ENCODE measurements around the gene PTPRU. TPM values are rescaled to one million over a fixed set of nuclear protein-coding genes. Genes with fewer than 3 reads are reported as not detected.

The PTPRU gene
- total and polyA plus RNA-seq, 5 donors from 2014 or later: not detected

GRCh38 chr1:29330856-29331255 is 94.5 kb downstream of the PTPRU start:
- H3K4me3 ChIP-seq (ENCODE audit: low read depth, low read length): no peak overlapping the region
- no peak overlapping the region for H3K27ac Mint-ChIP-seq
- H3K36me3 ChIP-seq (ENCODE audit: control insufficient read depth, insufficient read depth, low read length): no peaks in the 10 kb centered on the region
- H3K9me3 Mint-ChIP-seq: peaks cover 0 to 3% (median 0%) of the 10 kb centered on the region in 7 donors
- no peak overlapping the region for H3K27ac ChIP-seq (ENCODE audit: insufficient read depth, low read length, poor library complexity, severe bottlenecking)
- no peaks in the 10 kb centered on the region for H3K27me3 ChIP-seq (ENCODE audit: control insufficient read depth, insufficient read depth, low read length)
- H3K9me3 ChIP-seq (ENCODE audit: control insufficient read depth in 2 of 2, low read length in 2 of 2): no peaks in the 10 kb centered on the region
- H3K4me3 Mint-ChIP-seq: no peak overlapping the region
- H3K4me1 ChIP-seq (ENCODE audit: control insufficient read depth, insufficient read depth, low read length, poor library complexity, severe bottlenecking): no peaks in the 10 kb centered on the region
- no peak for ATAC-seq (ENCODE audit: low read depth in 2 of 2)
- DNase-seq: no peak
- H3K27me3 Mint-ChIP-seq: peaks cover 4% of the 10 kb centered on the region
- no peaks in the 10 kb centered on the region for H3K4me1 Mint-ChIP-seq
- H3K36me3 Mint-ChIP-seq: no peaks in the 10 kb centered on the region

DNA sequence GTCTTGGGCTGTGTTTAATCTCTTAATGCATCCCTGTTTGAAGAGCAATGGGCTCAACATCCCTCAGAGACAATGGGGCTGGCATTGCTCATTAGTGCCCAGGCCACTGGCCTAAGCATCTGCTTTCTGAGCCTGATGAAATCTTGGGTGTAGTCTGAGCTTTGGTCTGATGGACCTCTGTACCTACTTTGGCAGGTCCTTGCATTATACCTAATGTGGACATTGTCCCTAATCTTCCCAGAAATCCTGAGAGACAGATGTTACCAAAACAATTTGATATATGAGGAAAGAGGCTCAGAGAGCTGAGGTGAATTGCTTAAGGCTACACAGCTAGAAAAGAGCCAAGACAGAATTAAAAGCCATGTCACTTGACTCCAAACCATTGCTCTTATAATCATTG is 95.0 kb downstream of the PTPRU start:
- Mint-ChIP-seq H3K9me3 (peaks cover 0 to 3% (median 0%) of the 10 kb centered on the region in 7 donors), H3K27ac (no peak overlapping the region), H3K4me3 (no peak overlapping the region), H3K4me1 (no peaks in the 10 kb centered on the region), H3K36me3 (no peaks in the 10 kb centered on the region), H3K27me3 (peaks cover 4% of the 10 kb centered on the region)
- no peaks in the 10 kb centered on the region for H3K4me1 ChIP-seq (ENCODE audit: control insufficient read depth, insufficient read depth, low read length, poor library complexity, severe bottlenecking)
- no peak for ATAC-seq (ENCODE audit: low read depth in 2 of 2)
- no peaks in the 10 kb centered on the region for H3K36me3 ChIP-seq (ENCODE audit: control insufficient read depth, insufficient read depth, low read length)
- H3K4me3 ChIP-seq (ENCODE audit: low read depth, low read length): no peak overlapping the region
- no peak overlapping the region for H3K27ac ChIP-seq (ENCODE audit: insufficient read depth, low read length, poor library complexity, severe bottlenecking)
- no peak for DNase-seq
- H3K9me3 ChIP-seq (ENCODE audit: control insufficient read depth in 2 of 2, low read length in 2 of 2): no peaks in the 10 kb centered on the region
- H3K27me3 ChIP-seq (ENCODE audit: control insufficient read depth, insufficient read depth, low read length): peaks cover 1% of the 10 kb centered on the region

GRCh38 chr1:29331729-29332128 is 95.4 kb downstream of the PTPRU start:
- Histone ChIP-seq H3K4me1 (ENCODE audit: control insufficient read depth, insufficient read depth, low read length, poor library complexity, severe bottlenecking) (no peaks in the 10 kb centered on the region), H3K36me3 (ENCODE audit: control insufficient read depth, insufficient read depth, low read length) (no peaks in the 10 kb centered on the region), H3K27ac (ENCODE audit: insufficient read depth, low read length, poor library complexity, severe bottlenecking) (no peak overlapping the region), H3K9me3 (ENCODE audit: control insufficient read depth in 2 of 2, low read length in 2 of 2) (no peaks in the 10 kb centered on the region), H3K27me3 (ENCODE audit: control insufficient read depth, insufficient read depth, low read length) (peaks cover 2% of the 10 kb centered on the region), H3K4me3 (ENCODE audit: low read depth, low read length) (no peak overlapping the region)
- Mint-ChIP-seq H3K27ac (no peak overlapping the region), H3K36me3 (no peaks in the 10 kb centered on the region), H3K27me3 (peaks cover 4% of the 10 kb centered on the region), H3K4me1 (no peaks in the 10 kb centered on the region), H3K9me3 (peaks cover 0 to 3% (median 0%) of the 10 kb centered on the region in 7 donors), H3K4me3 (no peak overlapping the region)
- no peak for ATAC-seq (ENCODE audit: low read depth in 2 of 2)
- no peak for DNase-seq

DNA sequence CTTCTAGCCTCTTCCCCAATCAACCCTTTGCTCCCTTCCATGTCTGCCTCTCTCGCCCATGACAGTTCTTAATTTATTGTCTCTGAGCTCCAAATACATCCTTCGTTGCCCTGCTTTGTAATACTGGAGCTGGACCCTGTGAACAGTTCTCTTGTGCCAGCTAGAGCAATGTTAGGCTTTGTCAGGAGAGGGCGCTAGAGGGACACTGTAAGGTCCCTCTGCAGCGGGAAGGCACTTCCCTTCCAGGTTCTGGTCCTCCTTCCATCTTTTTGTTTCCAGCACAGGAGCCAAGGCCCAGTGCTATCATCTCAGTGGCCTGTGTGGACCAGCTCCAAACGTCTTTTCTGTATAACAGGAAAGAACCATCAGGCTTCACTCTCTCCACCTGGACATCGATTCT is 95.9 kb downstream of the PTPRU start:
- Histone ChIP-seq H3K9me3 (ENCODE audit: control insufficient read depth in 2 of 2, low read length in 2 of 2) (no peaks in the 10 kb centered on the region), H3K4me3 (ENCODE audit: low read depth, low read length) (no peak overlapping the region), H3K4me1 (ENCODE audit: control insufficient read depth, insufficient read depth, low read length, poor library complexity, severe bottlenecking) (no peaks in the 10 kb centered on the region), H3K27ac (ENCODE audit: insufficient read depth, low read length, poor library complexity, severe bottlenecking) (no peak overlapping the region), H3K36me3 (ENCODE audit: control insufficient read depth, insufficient read depth, low read length) (no peaks in the 10 kb centered on the region), H3K27me3 (ENCODE audit: control insufficient read depth, insufficient read depth, low read length) (peaks cover 2% of the 10 kb centered on the region)
- ATAC-seq (ENCODE audit: low read depth in 2 of 2) (no peak), DNase-seq (peak in 1 of 3 donors; percentile 33)
- H3K27me3 Mint-ChIP-seq: peaks cover 4% of the 10 kb centered on the region
- H3K9me3 Mint-ChIP-seq: peaks cover 0 to 3% (median 0%) of the 10 kb centered on the region in 7 donors
- H3K4me3 Mint-ChIP-seq: no peak overlapping the region
- no peak overlapping the region for H3K27ac Mint-ChIP-seq
- no peaks in the 10 kb centered on the region for H3K36me3 Mint-ChIP-seq
- H3K4me1 Mint-ChIP-seq: no peaks in the 10 kb centered on the region

DNA sequence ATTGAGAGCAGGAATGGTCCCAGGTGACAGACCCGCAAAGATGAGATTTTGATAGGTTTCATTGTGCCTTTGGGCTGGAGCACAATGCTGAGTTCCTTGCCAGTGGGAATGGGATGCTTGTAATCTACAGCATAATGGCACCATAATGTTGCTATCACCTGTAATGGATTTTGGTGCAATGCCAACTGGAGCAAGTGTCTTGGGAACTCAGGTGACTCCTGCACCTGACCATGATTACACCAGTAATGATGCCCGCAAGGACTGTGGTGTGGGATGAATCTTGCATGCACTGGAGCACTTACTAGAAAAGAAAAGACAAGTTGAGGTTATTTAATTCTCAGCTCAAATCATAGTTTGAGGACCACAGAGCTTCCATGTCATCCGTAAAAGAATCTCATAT is 96.7 kb downstream of the PTPRU start:
- Mint-ChIP-seq H3K4me1 (no peaks in the 10 kb centered on the region), H3K27ac (no peak overlapping the region), H3K9me3 (peaks cover 0 to 3% (median 0%) of the 10 kb centered on the region in 7 donors), H3K36me3 (no peaks in the 10 kb centered on the region), H3K4me3 (no peak overlapping the region), H3K27me3 (no peaks in the 10 kb centered on the region)
- Histone ChIP-seq H3K27me3 (ENCODE audit: control insufficient read depth, insufficient read depth, low read length) (peaks cover 2% of the 10 kb centered on the region), H3K36me3 (ENCODE audit: control insufficient read depth, insufficient read depth, low read length) (no peaks in the 10 kb centered on the region), H3K4me3 (ENCODE audit: low read depth, low read length) (no peak overlapping the region), H3K9me3 (ENCODE audit: control insufficient read depth in 2 of 2, low read length in 2 of 2) (no peaks in the 10 kb centered on the region), H3K4me1 (ENCODE audit: control insufficient read depth, insufficient read depth, low read length, poor library complexity, severe bottlenecking) (no peaks in the 10 kb centered on the region), H3K27ac (ENCODE audit: insufficient read depth, low read length, poor library complexity, severe bottlenecking) (no peak overlapping the region)
- ATAC-seq (ENCODE audit: low read depth in 2 of 2) (no peak), DNase-seq (no peak)

DNA sequence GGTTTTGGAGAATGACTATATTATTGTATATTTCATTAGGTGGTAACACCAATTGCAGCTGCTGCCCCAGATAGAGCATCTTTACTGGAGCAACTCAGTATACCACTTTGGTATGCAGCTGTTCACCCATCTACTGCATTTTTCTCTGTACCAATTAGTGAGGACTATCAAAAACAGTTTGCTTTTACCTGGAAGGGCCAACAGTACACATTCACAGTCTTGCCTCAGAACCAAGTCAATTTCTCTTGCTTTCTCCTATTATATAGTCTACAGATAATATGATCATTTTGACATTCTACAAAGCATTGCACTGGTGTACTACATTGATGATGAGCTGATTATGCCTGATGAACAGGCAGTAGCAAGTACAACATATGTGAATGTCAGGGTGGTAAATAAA is 99.3 kb downstream of the PTPRU start:
- H3K27ac ChIP-seq (ENCODE audit: insufficient read depth, low read length, poor library complexity, severe bottlenecking): no peak overlapping the region
- Mint-ChIP-seq H3K4me1 (no peaks in the 10 kb centered on the region), H3K27me3 (peaks cover 4% of the 10 kb centered on the region), H3K36me3 (no peaks in the 10 kb centered on the region), H3K9me3 (peaks cover 0 to 3% (median 0%) of the 10 kb centered on the region in 7 donors), H3K27ac (no peak overlapping the region), H3K4me3 (no peak overlapping the region)
- peaks cover 2% of the 10 kb centered on the region for H3K27me3 ChIP-seq (ENCODE audit: control insufficient read depth, insufficient read depth, low read length)
- DNase-seq (no peak), ATAC-seq (ENCODE audit: low read depth in 2 of 2) (no peak)
- H3K4me1 ChIP-seq (ENCODE audit: control insufficient read depth, insufficient read depth, low read length, poor library complexity, severe bottlenecking): no peaks in the 10 kb centered on the region
- no peaks in the 10 kb centered on the region for H3K9me3 ChIP-seq (ENCODE audit: control insufficient read depth in 2 of 2, low read length in 2 of 2)
- H3K4me3 ChIP-seq (ENCODE audit: low read depth, low read length): no peak overlapping the region
- H3K36me3 ChIP-seq (ENCODE audit: control insufficient read depth, insufficient read depth, low read length): no peaks in the 10 kb centered on the region

GRCh38 chr1:29338908-29339575 is 102.7 kb downstream of the PTPRU start:
- ATAC-seq (ENCODE audit: low read depth in 2 of 2): no peak
- Mint-ChIP-seq H3K9me3 (peaks cover 0 to 4% (median 0%) of the 10 kb centered on the region in 7 donors), H3K36me3 (no peaks in the 10 kb centered on the region), H3K27me3 (peaks cover 18% of the 10 kb centered on the region), H3K4me3 (no peak overlapping the region), H3K27ac (no peak overlapping the region), H3K4me1 (no peaks in the 10 kb centered on the region)
- Histone ChIP-seq H3K27ac (ENCODE audit: insufficient read depth, low read length, poor library complexity, severe bottlenecking) (no peak overlapping the region), H3K36me3 (ENCODE audit: control insufficient read depth, insufficient read depth, low read length) (no peaks in the 10 kb centered on the region), H3K4me3 (ENCODE audit: low read depth, low read length) (no peak overlapping the region), H3K4me1 (ENCODE audit: control insufficient read depth, insufficient read depth, low read length, poor library complexity, severe bottlenecking) (no peaks in the 10 kb centered on the region), H3K27me3 (ENCODE audit: control insufficient read depth, insufficient read depth, low read length) (peaks cover 2% of the 10 kb centered on the region), H3K9me3 (ENCODE audit: control insufficient read depth in 2 of 2, low read length in 2 of 2) (no peaks in the 10 kb centered on the region)
- no peak for DNase-seq

DNA sequence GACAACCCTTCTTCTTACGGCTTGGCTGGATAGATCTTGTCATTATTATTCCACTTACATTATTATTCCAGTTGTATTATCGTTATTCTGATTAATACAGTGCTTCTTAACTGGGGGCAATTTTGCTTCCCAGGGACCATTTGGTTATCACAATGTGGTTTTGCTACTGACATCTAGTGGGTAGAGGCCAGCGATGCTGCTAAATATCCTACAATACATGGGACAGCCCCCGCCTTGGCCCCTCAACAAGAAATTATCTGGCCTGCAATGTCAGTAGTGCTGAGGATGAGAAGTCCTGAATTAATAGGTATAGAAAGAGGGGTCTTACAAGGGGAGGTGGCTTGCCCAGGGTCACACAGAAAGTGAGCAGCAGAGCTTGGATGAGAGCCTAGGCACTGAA is 105.6 kb downstream of the PTPRU start:
- no peaks in the 10 kb centered on the region for H3K9me3 ChIP-seq (ENCODE audit: control insufficient read depth in 2 of 2, low read length in 2 of 2)

More for the DNA sequence above, 105.6 kb downstream of the PTPRU start:
- Mint-ChIP-seq H3K9me3 (peaks cover 0 to 4% (median 0%) of the 10 kb centered on the region in 7 donors), H3K36me3 (no peaks in the 10 kb centered on the region), H3K27me3 (peaks cover 26% of the 10 kb centered on the region), H3K4me3 (no peak overlapping the region), H3K27ac (peak overlapping the region in 1 of 3 donors; percentile 86), H3K4me1 (no peaks in the 10 kb centered on the region)
- no peak for DNase-seq
- no peak for ATAC-seq (ENCODE audit: low read depth in 2 of 2)
- no peak overlapping the region for H3K4me3 ChIP-seq (ENCODE audit: low read depth, low read length)
- H3K27me3 ChIP-seq (ENCODE audit: control insufficient read depth, insufficient read depth, low read length): no peaks in the 10 kb centered on the region
- H3K4me1 ChIP-seq (ENCODE audit: control insufficient read depth, insufficient read depth, low read length, poor library complexity, severe bottlenecking): no peaks in the 10 kb centered on the region
- no peak overlapping the region for H3K27ac ChIP-seq (ENCODE audit: insufficient read depth, low read length, poor library complexity, severe bottlenecking)
- no peaks in the 10 kb centered on the region for H3K36me3 ChIP-seq (ENCODE audit: control insufficient read depth, insufficient read depth, low read length)
